GM18520 (cell line): ENCODE data around the gene PARD6A.
"Not testable (repeated sequence)": the region's sequence is repeated elsewhere in the genome, so short reads cannot be mapped to it uniquely, and the experiment has no call there.

Experiments
- ATAC-seq: cut with Tn5 transposase; IDR thresholded peaks from one replicate; pipeline ENCODE4 v1.9.1; 2021; ENCODE audit not compliant: unreplicated experiment

The PARD6A gene

DNA sequence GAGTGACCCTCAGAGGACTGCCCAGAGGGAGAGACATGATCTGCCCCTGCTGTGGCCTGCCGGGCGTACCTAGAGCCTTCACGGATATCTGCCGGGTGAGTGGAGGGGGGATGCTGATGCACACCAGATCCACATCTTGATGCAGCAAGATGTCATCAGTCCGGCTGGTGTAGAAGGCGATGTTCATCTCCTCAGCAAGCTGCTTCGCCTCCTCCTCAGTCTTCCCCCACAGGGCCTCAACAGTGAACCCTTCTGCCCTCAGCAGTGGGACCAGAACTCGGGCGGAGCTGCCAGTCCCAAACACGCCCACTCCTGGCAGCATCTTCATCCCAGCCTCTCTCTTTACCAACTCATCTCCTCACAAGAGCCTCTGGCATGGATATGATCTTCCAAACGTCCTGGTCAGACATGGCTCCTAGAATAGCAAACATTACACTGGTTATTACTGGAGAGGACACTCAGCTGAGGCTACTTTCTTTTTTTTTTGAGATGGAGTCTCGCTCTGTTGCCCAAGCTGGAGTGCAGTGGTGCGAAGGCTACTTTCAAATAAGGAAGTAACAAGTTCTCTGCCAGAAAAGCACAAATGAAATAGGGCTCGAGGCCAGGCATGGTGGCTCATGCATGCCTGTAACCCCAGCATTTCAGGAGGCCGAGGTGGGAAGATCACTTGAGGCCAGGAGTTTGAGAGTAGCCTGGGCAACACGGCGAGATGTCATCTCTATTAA, 24.8 kb downstream of the PARD6A start:
- ATAC-seq, result no peak

DNA sequence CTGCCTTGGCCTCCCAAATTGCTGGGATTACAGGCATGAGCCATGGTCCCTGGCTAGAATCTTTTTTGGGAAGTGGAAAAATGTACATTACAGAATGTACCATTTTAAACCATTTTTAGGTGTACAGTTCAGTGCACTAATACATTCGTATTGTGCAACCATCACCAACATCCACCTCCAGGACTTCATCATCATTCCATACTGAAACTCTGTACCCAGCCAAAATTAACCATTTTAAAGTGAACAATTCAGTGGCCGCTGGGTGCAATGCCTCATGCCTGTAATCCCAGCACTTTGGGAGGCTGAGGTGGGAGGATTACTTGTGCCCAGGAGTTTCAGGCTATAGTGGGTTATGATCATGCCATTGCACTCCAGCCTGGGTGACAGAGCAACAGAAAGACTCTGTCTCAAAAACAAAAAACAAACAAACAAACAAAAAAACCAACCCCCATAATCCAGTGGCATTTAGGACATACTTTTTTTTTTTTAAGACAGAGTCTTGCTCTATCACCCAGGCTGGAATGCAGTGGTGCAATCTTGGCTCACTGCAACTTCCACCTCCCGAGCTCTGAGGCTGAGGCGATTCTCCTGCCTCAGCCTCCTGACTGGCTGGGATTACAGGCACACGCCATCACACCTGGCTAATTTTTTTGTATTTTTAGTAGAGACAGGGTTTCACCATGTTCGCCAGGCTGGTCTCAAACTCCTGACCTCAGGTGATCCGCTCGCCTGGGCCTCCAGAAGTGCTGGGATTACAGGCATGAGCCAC, 32.9 kb downstream of the PARD6A start:
- ATAC-seq, result not testable (repeated sequence)

DNA sequence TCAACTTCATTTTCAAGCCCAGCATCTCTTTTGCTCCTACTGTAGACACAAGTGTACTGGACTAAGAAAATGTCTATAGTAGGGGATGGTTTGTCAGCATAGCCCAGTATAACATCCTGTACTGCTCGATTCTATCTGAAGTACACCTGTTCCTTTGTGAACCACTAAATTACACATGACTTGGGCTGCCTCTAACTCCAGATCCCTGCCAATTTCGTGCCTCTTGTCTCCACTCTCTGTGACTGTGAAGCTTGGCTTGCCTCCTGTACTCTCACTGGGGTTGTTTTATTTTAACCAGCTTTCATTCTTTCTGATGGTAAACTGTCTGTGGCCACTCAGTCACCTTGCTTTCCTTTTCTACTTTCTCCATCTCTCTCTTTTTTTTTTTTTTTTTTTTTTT, 33.9 kb downstream of the PARD6A start:
- ATAC-seq, result no peak

DNA sequence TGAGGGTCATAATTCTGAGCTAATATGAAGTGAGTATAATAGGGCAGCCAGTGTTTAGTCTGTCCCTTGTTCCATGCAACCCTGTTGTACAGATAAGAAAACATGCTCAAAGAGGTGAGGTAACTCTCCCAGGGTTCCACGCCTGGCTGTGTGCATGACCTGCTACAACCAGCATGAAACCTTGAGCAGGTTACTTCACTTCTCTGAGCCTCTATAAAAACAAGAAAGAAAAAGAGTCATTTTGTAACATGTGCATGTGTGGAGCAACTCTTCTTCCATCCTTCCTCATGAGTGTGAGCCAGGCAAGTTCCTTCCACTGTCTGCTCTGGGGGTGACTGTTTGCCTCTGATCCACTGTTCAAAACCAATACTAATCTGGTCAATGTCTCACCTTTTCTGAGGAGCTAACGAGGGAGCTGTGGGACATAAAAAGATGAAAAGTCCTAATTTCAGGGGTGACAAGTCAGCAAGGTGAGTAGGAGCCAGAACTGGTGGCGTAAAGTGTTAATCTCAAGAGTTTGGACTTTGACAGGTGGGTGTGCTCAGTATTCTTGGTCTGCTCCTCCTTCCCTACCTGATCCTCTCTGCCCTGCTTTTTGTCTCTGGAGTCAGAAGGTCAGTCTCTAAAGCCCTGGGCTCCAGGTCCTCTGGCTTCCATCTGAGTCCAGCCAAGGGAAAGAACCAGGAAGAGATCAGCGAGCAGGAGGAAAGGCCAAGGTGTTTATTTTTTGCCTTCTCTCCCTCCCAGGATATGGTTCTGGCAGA, 36.8 kb downstream of the PARD6A start:
- ATAC-seq, result no peak

DNA sequence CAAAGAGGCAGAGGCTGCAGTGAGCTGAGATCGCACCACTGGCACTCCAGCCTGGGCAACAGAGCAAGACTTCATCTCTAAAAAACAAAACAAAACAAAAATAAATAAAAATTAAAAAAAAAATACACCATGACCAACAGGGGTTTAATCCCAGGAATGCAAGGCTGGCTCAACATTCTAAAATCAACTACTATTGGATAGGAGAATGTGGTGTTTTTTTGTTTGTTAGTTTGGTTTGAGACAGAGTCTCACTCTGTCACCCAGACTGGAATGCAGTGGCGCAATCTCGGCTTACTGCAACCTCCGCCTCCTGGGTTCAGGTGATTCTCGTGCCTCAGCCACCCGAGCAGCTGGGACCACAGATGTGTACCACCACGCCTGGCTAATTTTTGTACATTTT, 38.5 kb downstream of the PARD6A start:
- ATAC-seq, result no peak

DNA sequence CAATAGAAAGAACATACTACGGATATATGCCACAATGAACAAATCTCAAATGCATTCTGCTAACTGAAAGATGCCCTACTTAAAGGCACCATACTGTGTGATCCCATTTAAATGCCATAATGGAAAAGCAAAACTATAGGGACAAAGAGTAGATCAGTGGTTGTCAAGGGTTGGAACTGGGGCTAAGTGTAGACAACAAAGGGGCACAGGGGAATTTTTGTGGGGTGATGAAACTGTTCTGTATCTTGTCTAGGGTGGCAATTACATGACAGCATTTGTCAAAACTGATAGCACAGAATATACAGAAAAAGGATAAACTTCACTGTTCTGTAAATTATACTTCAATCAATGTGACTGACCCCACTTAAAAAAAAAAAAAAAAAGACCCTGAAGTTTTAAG, 40.7 kb downstream of the PARD6A start:
- ATAC-seq, result no peak

DNA sequence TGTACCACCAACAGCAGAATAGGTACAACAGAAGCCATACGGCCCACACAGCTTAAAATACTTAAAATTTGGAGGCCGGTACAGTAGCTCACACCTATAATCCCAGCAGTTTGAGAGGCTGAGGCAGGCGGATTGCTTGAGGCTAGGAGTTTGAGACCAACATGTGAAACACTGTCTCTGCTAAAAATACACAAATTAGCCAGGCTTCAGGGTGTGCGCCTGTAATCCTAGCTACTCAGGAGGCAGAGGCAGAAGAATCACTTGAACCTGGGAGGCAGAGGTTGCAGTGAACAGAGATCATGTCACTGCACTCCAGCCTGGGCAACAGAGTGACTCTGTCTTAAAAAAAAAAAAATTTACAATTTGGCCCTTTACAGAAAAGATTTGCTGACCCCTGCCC, 41.4 kb downstream of the PARD6A start:
- no peak for ATAC-seq

DNA sequence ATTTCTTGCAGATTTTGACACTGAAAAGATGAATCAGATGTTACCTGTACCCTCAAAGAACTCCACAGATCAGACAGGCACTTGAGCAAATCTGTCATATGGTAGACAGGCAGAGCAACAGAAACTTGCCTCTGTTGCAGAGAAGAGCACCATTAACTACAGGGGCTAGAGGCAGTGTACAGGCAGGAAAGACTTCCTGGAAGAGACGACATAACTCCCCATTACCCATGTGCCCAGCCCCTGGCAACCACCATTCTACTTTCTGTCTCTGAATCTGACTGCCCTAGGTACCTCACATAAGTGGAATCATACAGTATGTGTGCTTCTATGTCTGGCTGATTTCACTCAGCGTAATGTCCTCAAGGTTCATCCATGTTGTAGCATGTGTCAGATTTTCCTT, 42.9 kb downstream of the PARD6A start:
- ATAC-seq, result no peak

DNA sequence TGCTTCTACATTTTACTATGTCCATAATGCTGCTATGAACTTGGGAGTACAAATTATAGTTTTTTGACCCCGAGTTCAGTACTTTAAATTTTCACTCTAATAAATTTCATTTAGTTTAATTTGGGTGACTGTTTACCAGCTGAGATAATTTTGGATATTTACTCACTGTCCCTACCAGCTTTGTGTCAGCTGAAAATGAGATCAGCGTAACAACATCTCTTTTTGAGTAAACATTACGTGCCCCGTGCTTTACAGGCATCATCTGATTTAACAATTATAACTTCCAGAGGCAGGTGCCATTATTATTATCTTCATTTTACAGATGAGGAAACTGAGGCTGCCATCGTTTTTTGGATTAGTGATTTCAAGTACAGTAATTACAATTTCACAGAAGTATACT, 43.4 kb downstream of the PARD6A start:
- ATAC-seq, result no peak

DNA sequence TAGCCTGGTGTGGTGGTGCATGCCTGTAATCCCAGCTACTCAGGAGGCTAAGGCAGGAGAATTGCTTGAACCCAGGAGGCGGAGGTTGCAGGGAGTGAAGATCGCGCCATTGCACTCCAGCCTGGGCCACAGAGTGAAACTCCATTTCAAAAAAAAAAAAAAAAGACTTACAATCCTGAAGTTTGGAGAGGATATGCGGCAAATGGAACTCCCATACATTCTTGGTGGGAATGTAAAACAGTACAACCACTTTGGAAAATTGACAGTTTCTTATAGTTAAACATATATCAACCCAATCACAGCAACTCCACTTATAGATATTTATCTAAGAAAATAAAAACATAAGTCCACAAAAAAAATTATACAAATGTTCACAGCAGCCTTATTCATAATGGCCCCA, 46.5 kb downstream of the PARD6A start:
- ATAC-seq, result no peak

DNA sequence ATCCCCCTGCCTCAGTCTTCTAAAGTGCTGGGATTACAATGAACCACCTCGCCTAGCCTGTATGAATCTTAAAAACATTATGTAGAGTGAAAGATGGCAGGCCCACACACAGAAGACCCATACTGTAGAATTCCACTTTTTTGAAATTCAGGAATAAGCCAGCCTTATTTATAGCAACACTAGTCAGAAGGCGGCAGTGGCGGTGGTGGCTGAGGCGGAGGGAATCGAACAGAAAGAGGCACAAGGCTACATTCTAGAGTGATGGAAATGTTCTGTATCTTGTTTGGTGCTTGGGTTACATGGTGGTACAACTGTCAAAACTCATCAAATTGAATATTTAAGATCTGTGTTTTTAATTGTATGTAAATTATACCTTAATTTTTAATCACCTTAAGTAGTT, 47.0 kb downstream of the PARD6A start:
- ATAC-seq, result no peak

DNA sequence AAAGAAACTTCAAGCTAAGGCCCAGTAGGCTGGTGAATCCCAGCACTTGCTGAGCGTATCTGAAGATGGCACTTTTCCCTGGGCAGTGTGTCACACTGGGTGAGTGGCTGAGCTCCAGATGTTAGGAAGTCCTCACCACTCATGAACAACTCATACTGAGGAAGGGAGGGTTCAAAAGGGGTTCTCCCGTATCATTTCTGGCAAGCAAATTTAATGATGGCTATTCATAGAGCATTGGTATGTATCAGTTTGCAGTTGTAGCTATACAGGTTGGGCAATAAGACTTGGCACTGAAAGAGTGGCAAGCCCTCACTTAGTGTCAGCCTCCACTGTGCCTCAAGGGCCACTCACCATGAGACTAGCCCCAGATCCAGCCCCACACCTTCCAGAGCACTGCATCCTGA, 47.6 kb downstream of the PARD6A start:
- no peak for ATAC-seq

DNA sequence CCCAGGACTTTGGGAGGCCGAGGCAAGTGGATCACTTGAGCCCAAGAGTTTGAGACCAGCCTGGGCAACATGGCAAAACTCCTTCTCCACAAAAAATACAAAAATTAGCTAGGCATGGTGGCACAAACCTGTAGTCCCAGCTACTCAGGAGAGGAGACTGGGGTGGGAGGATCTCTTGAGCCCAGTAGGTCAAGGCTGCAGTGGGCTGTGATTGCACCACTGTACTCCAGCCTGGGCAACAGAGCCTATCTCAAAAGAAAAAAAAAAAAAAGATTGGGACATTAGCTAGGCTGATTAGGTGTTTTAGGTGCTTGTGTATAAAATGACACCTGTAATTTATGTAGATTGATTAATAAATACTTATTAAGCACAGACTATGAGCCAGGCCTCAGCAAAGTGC, 48.3 kb downstream of the PARD6A start:
- ATAC-seq, result no peak

DNA sequence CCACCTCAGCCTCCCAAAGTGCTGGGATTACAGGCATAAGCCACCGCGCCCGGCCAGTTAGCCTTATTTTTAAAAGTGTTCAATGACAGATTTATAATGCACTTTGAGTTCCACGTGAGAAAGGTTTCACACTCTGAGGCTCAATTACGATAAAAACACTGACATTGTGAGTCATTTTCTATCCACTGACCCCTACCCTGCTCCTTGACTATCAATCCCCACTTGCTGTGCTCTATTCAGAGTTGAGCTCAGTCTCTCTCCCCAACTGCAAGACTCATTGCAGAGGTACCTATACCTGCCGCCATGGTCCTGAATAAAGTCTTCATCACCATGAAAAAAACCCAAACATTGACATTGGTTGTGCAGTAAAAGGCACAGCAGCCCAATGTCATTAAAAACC, 49.8 kb downstream of the PARD6A start:
- ATAC-seq, result no peak
